ENCODE results near the gene APOL6. TPM values are rescaled to one million over a fixed set of nuclear protein-coding genes. Genes with fewer than 3 reads are reported as not detected.

The APOL6 gene
- total and polyA plus RNA-seq, 9 of the 15 experiments (the other 6 are each of a cell fraction or from before 2014, with no cell fraction given) = 0.29 to 1.2 (median 0.70) TPM

DNA sequence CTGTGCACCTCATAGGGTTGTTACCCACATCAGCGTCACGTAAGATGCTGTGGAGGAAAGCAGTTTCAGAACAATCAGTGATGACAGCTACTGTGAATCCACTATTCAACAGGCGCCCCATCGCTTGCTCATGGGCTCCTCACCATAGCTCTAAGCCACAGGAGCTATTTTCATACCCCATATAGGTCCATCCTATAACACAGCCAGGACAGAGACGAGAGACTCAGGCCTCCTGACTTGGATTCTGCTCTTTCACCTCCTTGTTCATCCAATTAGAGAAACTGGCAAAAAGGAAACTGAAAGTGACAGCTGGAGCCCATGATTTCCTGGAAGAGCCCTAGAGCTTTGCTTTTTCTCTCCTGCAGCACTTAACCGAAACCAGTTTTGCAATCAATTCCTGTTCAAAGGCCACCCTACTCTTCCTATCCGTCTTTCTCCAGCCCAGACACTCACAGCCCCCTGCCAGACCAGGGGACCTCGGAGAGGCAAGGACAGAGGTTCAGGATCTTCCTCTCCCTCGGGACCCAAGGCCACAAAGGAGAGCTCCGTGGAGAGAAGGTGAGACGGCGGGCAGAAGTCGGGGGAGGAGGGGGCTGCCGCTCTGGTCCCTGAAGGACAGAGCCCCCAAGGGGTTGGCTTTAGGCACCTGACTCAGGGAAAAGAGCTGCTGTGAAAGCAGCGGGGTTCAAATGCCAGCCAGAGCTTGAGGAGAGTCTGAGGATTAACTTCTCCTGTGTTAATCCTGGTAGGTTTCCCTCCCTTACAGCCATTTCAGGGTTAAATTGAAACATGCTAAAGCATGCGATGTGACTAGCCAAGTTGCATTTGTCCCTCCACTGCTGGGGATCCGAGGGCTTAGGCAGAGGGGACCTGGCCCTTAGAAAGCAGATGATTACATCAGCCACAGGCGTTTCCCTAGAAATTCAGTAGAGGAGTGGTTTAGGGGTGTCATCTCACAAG is at the start of gene APOL6 (continued):
- TF ChIP-seq, protein P1, sequence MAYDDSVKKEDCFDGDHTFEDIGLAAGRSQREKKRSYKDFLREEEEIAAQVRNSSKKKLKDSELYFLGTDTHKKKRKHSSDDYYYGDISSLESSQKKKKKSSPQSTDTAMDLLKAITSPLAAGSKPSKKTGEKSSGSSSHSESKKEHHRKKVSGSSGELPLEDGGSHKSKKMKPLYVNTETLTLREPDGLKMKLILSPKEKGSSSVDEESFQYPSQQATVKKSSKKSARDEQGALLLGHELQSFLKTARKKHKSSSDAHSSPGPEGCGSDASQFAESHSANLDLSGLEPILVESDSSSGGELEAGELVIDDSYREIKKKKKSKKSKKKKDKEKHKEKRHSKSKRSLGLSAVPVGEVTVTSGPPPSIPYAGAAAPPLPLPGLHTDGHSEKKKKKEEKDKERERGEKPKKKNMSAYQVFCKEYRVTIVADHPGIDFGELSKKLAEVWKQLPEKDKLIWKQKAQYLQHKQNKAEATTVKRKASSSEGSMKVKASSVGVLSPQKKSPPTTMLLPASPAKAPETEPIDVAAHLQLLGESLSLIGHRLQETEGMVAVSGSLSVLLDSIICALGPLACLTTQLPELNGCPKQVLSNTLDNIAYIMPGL (CRISPR knock-in tag; IDR thresholded peaks at IDR 0.05) = no peak
- TF ChIP-seq, protein P2, sequence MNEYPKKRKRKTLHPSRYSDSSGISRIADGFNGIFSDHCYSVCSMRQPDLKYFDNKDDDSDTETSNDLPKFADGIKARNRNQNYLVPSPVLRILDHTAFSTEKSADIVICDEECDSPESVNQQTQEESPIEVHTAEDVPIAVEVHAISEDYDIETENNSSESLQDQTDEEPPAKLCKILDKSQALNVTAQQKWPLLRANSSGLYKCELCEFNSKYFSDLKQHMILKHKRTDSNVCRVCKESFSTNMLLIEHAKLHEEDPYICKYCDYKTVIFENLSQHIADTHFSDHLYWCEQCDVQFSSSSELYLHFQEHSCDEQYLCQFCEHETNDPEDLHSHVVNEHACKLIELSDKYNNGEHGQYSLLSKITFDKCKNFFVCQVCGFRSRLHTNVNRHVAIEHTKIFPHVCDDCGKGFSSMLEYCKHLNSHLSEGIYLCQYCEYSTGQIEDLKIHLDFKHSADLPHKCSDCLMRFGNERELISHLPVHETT (CRISPR knock-in tag; conservative IDR thresholded peaks at IDR 0.05 in 1 of 2, IDR thresholded peaks at IDR 0.05 in 1 of 2) = no peak
- TF ChIP-seq BRD9 (IDR thresholded peaks at IDR 0.05; ENCODE audit: low read depth, partially characterized antibody) = peak; percentile 42
- no peak for TF ChIP-seq NFIX (CRISPR knock-in tag; IDR thresholded peaks at IDR 0.05; ENCODE audit: low read depth)
- TF ChIP-seq EP300 (IDR thresholded peaks at IDR 0.05; ENCODE audit: low read length) = no peak
- TF ChIP-seq PTBP1 (IDR thresholded peaks at IDR 0.05; ENCODE audit: low read depth, low read length) = no peak
- TF ChIP-seq ZSCAN32 (CRISPR knock-in tag; IDR thresholded peaks at IDR 0.05) = 0 out of 2 replicates have a peak, but pooled peaks have one; percentile 24
- no peak for TF ChIP-seq ZNF146 (CRISPR knock-in tag; IDR thresholded peaks at IDR 0.05; ENCODE audit: unreplicated experiment)
- no peak for TF ChIP-seq CREM (IDR thresholded peaks at IDR 0.05; ENCODE audit: low read depth)
- no peak for TF ChIP-seq HMG20A (CRISPR knock-in tag; conservative IDR thresholded peaks at IDR 0.05)
- no peak for TF ChIP-seq TARDBP (IDR thresholded peaks at IDR 0.05)
- TF ChIP-seq SLC30A9 (CRISPR knock-in tag; IDR thresholded peaks at IDR 0.05) = no peak
- TF ChIP-seq, protein P3, sequence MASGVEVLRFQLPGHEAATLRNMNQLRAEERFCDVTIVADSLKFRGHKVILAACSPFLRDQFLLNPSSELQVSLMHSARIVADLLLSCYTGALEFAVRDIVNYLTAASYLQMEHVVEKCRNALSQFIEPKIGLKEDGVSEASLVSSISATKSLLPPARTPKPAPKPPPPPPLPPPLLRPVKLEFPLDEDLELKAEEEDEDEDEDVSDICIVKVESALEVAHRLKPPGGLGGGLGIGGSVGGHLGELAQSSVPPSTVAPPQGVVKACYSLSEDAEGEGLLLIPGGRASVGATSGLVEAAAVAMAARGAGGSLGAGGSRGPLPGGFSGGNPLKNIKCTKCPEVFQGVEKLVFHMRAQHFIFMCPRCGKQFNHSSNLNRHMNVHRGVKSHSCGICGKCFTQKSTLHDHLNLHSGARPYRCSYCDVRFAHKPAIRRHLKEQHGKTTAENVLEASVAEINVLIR (CRISPR knock-in tag; IDR thresholded peaks at IDR 0.05) = no peak
- no peak for TF ChIP-seq FOXP1 (CRISPR knock-in tag; IDR thresholded peaks at IDR 0.05)
- TF ChIP-seq RHOXF2B (CRISPR knock-in tag; conservative IDR thresholded peaks at IDR 0.05) = no peak
- TF ChIP-seq ZNF77 (CRISPR knock-in tag; IDR thresholded peaks at IDR 0.05) = no peak
- no peak for TF ChIP-seq KLF10 (CRISPR knock-in tag; IDR thresholded peaks at IDR 0.05)
- TF ChIP-seq BHLHE40 (IDR thresholded peaks at IDR 0.05; ENCODE audit: low read length) = no peak
- no peak for TF ChIP-seq MECOM (CRISPR knock-in tag; IDR thresholded peaks at IDR 0.05)
- TF ChIP-seq DACH1 (IDR thresholded peaks at IDR 0.05; ENCODE audit: partially characterized antibody) = no peak
- no peak for TF ChIP-seq MYBL2 (IDR thresholded peaks at IDR 0.05; ENCODE audit: low read depth)
- TF ChIP-seq MYBL2 (CRISPR knock-in tag; IDR thresholded peaks at IDR 0.05; ENCODE audit: borderline replicate concordance) = no peak
- no peak for TF ChIP-seq ZNF668 (CRISPR knock-in tag; IDR thresholded peaks at IDR 0.05)
- no peak for TF ChIP-seq DMBX1 (CRISPR knock-in tag; IDR thresholded peaks at IDR 0.05; ENCODE audit: borderline replicate concordance)
- 0 out of 2 replicates have a peak, but pooled peaks have one; percentile 10 for TF ChIP-seq CEBPB (tag; IDR thresholded peaks at IDR 0.05)
- TF ChIP-seq SRSF7 (optimal IDR thresholded peaks at IDR 0.05; ENCODE audit: low read depth, low read length) = no peak
- no peak for TF ChIP-seq POLR2B (IDR thresholded peaks at IDR 0.05; ENCODE audit: low read depth, partially characterized antibody)
